ENCODE measurements around the gene LRRC57. TPM values are rescaled to one million over a fixed set of nuclear protein-coding genes. Genes with fewer than 3 reads are reported as not detected.

The LRRC57 gene
- total and polyA plus RNA-seq, 2 of the 8 experiments (the other 6 are each of a cell fraction or from before 2014, with no cell fraction given) = 5.0 to 12.7 TPM

GRCh38 chr15:42511007-42511391 lies 37.6 kb downstream of the LRRC57 start:
- H2BK120ac ChIP-seq (replicated peaks; ENCODE audit: low read depth, low read length) = no peak overlapping the region
- WGBS, 2 experiments (ENCODE audit: extremely low coverage in 1 of 2, insufficient coverage in 1 of 2, insufficient read length in 1 of 2, insufficient replicate concordance in 2 of 2, low coverage in 1 of 2, low lambda C conversion rate in 2 of 2, missing lambda C conversion rate in 1 of 2) = 82% methylated on average over 4 of the region's 4 CpGs; no CpG with 5 or more reads in 1 of the 2 experiments
- no peaks in the 10 kb centered on the region for H3K27me3 ChIP-seq (replicated peaks in 1 of 4; ENCODE audit: control insufficient read depth in 3 of 4, extremely low read depth in 1 of 4, insufficient read depth in 3 of 4, low read length in 3 of 4)
- no peaks in the 10 kb centered on the region for H3K23me2 ChIP-seq (ENCODE audit: low read depth, low read length)
- TF ChIP-seq NRF1 (IDR thresholded peaks at IDR 0.05; ENCODE audit: low read depth, low read length) (no peak), TBP (IDR thresholded peaks at IDR 0.05; ENCODE audit: low read depth, low read length) (no peak), MAX (IDR thresholded peaks at IDR 0.05) (no peak), TCF12 (IDR thresholded peaks at IDR 0.05; ENCODE audit: low read depth, low read length) (no peak), CHD2 (IDR thresholded peaks at IDR 0.05; ENCODE audit: low read length) (no peak), RBBP5 (IDR thresholded peaks at IDR 0.05; ENCODE audit: borderline replicate concordance, low read depth, low read length) (no peak), JUND (IDR thresholded peaks at IDR 0.05; ENCODE audit: low read length) (no peak), FOSL1 (IDR thresholded peaks at IDR 0.05; ENCODE audit: insufficient read depth, low read depth, low read length) (no peak), CREB1 (IDR thresholded peaks at IDR 0.05) (no peak)
- H3K27ac ChIP-seq (ENCODE audit: low read depth, low read length) = no peak overlapping the region
- H3K79me2 ChIP-seq (ENCODE audit: control insufficient read depth in 1 of 2, insufficient read depth in 2 of 2, low read length in 2 of 2) = peaks cover 0 to 13% of the 10 kb centered on the region in 2 experiments; a peak in 1 of 4 replicates
- no peaks in the 10 kb centered on the region for H3K4me1 ChIP-seq (replicated peaks in 1 of 4; ENCODE audit: control insufficient read depth in 3 of 4, insufficient read depth in 4 of 4, low read length in 3 of 4)
- H3K79me1 ChIP-seq (ENCODE audit: low read depth, low read length) = peaks cover 5% of the 10 kb centered on the region
- no peak overlapping the region for H2BK12ac ChIP-seq (ENCODE audit: low read depth, low read length)
- ChIA-PET CTCF (ENCODE audit: partially characterized antibody) (interaction anchor here (0.6 kb wide), 1 partner anchor 96 kb away, joined by 4 read pairs; no protein-coding TSS in a partner anchor), POLR2A (ENCODE audit: partially characterized antibody) (interaction anchor here (0.9 kb wide), 1 partner anchor 35 kb away, joined by 3 read pairs; no protein-coding TSS in a partner anchor)
- H2AFZ ChIP-seq (ENCODE audit: low read length) = no peak overlapping the region
- H3K4me3 ChIP-seq (ENCODE audit: extremely low read depth in 1 of 4, insufficient read depth in 2 of 4, low read depth in 3 of 4, low read length in 4 of 4) = no peak overlapping the region
- H3K23ac ChIP-seq (ENCODE audit: insufficient read length) = no peak overlapping the region
- no peak overlapping the region for H3K14ac ChIP-seq (ENCODE audit: insufficient read length)
- no peak overlapping the region for H2BK5ac ChIP-seq (ENCODE audit: low read depth, low read length)
- FAIRE-seq (no peak), DNase-seq (ENCODE audit: low read depth in 1 of 2, low spot score in 2 of 2) (no peak)
- no peak overlapping the region for H4K5ac ChIP-seq (ENCODE audit: insufficient read length, low read depth, low read length)
- peaks cover 0 to 19% (median 4%) of the 10 kb centered on the region in 4 experiments; a peak in 6 of 8 replicates for H3K36me3 ChIP-seq (ENCODE audit: control insufficient read depth in 2 of 4, insufficient read depth in 4 of 4, low read length in 3 of 4)
- H3K4me2 ChIP-seq (ENCODE audit: insufficient read depth in 1 of 2, low read depth in 2 of 2, low read length in 2 of 2) = no peak overlapping the region
- no peak overlapping the region for H4K8ac ChIP-seq (ENCODE audit: extremely low read depth, insufficient read depth, low read length)
- no peak overlapping the region for H2AK5ac ChIP-seq (ENCODE audit: low read depth, low read length)
- peaks cover 0 to 2% of the 10 kb centered on the region in 2 experiments for H4K20me1 ChIP-seq (replicated peaks in 1 of 2; ENCODE audit: control insufficient read depth in 1 of 2, insufficient read depth in 2 of 2, low read length in 2 of 2)
- H3K9me3 ChIP-seq (ENCODE audit: insufficient read depth in 2 of 2, low read depth in 1 of 2, low read length in 1 of 2) = no peaks in the 10 kb centered on the region
- no peak overlapping the region for H4K91ac ChIP-seq (replicated peaks; ENCODE audit: insufficient read length, low read length)
- no peak overlapping the region for H3K4ac ChIP-seq (replicated peaks; ENCODE audit: insufficient read length, low read depth, low read length)
- H3K56ac ChIP-seq (replicated peaks; ENCODE audit: insufficient read length, low read depth, low read length) = no peak overlapping the region
- no peak overlapping the region for H3K9ac ChIP-seq (replicated peaks in 1 of 4; ENCODE audit: extremely low read depth in 1 of 4, low read depth in 3 of 4, low read length in 3 of 4)
- H2BK15ac ChIP-seq (ENCODE audit: low read length) = no peak overlapping the region
- no peak overlapping the region for H2BK20ac ChIP-seq (ENCODE audit: low read length)
- H3K18ac ChIP-seq (ENCODE audit: extremely low read depth, low read length) = no peak overlapping the region
